GM19023 (cell line): ENCODE data around the gene FOXO3.
"Not testable (repeated sequence)": the region's sequence is repeated elsewhere in the genome, so short reads cannot be mapped to it uniquely, and the experiment has no call there.

Source experiments
- ATAC-seq: cut with Tn5 transposase; IDR thresholded peaks from one replicate; pipeline ENCODE4 v1.9.1; 2021; ENCODE audit warnings: mild to moderate bottlenecking, moderate library complexity; ENCODE audit not compliant: unreplicated experiment

The FOXO3 gene

DNA sequence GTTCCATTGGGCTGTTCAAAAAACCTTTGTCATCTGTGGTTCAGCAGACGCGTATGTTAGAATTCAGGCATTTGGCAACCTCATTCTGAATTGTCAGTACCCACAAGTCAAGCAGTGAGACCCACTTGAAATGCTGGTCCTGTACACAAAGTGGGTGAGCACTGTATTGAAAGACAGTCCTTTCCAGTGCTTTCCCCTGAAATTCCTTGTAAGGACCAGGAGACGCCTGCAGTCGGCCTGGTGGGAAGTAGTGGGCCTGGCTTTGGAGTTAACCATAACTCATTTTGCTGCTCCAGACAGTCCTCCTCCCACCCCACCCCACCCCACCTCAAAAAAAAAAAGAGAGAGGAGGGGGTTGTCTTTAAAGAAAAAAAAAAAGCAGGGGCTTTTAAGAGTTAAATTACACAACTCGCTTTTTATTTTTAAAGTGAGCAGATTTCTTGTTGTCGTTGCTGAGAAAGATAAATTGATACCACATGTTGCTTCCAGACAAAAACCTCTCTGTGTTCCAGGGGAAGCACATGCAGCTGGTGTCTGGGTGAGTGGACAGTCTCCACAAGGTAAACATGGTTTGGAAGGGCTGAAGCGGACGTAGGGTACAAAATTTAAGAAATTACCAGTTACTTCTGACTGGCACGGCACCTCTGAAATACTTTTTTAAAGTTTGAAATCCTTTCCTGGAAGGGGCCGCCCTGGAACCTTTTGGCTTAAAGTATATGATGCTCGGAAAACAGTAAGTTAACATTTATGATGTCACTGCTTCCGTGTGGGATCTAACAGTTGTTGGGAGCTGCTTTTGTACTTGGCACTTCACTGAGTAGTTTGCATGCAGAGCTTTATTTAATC, 95.3 kb downstream of the FOXO3 start:
- no peak for ATAC-seq

DNA sequence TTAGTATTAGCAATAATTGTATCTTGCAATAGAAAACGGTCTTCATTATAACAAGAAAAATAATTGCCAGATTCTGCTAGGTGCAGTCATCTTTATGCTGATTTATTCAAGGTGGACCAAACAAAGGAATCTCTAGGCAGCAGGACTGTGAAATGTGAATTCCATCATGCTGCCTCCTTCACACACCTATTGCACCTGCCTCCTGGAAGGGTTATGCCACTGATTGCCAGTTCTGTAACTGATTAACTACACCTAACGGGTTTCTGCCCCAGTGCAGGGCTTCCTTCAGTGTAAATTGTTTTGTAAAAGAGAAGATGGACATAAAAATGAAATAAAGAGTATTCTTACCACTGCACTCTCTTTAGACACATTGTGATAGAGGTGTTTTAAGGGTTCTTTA, 96.1 kb downstream of the FOXO3 start:
- ATAC-seq = no peak

DNA sequence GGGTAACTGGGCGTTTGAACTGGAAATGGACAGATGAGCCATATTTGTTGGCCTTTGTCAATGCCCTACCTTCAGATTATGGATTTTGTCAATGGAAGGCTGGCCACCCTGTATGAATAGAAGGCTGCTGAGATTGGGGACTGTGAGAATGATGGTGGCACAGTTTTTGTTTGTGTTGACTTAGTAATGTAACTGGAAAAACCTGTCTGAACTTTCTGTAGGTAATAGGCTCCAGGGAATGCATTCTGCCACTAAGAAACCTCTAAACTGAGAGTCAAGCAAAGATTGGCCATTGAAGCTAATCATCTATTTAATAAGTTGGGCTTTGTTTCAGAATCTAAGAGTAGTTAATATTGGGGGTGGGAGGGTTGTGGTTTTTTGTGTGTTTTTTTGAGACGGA, 97.5 kb downstream of the FOXO3 start:
- no peak for ATAC-seq

DNA sequence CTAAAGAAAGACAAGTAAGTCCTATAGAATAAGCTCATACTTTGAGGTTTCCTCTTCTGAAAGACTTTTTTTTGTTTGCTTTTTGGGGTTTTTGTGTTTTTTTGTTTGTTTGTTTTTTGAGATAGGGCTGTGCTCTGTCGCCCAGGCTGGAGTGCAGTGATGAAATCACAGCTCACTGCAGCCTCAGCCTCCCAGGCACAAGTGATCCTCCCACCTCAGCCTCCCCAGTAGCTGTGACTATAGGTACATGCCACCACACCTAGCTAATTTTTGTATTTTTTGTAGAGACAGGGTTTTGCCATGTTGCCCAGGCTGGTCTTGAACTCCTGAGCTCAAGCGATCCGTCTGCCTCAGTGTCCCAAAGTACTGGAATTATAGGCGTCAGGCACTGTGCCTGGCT, 98.1 kb downstream of the FOXO3 start:
- not testable (repeated sequence) for ATAC-seq

DNA sequence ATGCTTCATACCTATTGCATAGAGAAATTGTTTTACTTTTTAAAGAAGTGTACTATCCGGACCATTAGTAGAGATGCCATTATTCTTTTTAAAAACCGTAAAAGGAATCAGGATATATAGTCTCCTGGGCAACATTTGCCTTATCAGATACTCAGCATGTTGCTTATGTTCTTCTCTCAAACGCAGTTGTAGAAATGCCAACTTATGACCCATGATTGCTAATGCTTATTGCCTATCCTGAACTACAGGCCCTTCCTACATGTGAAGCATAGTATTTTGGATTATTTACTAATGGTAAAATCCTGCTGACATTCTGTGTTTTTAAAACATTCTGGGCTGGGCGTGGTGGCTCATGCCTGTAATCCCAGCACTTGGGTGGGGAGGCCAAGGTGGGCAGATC, 99.5 kb downstream of the FOXO3 start:
- no peak for ATAC-seq

DNA sequence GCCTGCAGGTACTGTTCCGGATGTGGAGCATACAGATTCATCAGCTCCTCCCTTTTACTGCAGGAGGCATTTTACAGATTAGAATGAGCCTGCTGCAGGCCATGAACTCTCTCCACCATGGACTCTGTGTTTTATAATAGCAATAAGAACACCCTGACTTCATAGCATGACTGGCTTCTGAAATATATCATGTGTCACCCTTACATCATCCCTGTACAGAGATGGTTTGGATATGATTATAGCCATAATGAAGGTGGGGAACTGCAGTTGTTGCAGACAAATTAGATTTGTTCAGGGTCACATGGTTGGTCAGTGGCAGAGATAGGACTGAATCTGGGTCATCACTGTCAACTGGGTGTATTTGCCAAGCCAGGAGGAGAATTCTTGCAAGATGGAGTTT, 100.7 kb downstream of the FOXO3 start:
- no peak for ATAC-seq

DNA sequence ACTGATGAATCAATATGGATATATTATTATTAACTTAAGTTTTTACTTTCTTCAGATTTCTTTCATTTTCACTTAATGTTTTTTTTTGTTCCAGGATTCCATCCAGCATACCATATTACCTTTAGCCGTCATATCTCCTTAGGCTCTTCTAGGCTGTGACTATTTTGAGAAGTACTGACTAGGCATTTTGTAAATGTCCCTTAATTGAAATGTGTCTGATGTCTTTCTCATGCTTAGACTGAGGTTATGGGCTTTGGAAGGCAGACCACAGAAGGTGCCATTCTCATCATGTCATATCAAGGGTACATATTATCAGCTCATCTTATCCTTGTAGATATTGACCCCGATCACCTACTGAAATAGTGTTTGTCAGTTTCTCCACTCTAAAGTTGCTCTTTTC, 101.3 kb downstream of the FOXO3 start:
- no peak for ATAC-seq

DNA sequence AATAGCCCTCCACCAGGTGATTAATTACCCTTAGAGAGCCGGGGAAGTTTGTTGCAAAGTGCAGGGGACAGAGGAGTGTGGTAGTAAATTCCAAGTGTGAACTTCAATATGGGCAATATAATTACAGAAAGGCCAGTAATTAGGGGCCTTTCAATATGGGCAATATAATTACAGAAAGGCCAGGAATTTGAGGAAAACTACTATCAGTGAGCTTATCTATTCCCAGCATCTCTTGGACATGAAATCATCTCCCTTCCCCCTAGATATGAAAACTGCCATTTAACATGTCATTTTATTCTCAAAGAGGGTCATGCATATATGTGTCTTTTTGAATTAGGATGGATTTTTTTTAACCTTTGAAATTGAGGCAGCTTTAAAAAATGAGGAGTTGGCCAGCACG, 102.0 kb downstream of the FOXO3 start:
- ATAC-seq = no peak

DNA sequence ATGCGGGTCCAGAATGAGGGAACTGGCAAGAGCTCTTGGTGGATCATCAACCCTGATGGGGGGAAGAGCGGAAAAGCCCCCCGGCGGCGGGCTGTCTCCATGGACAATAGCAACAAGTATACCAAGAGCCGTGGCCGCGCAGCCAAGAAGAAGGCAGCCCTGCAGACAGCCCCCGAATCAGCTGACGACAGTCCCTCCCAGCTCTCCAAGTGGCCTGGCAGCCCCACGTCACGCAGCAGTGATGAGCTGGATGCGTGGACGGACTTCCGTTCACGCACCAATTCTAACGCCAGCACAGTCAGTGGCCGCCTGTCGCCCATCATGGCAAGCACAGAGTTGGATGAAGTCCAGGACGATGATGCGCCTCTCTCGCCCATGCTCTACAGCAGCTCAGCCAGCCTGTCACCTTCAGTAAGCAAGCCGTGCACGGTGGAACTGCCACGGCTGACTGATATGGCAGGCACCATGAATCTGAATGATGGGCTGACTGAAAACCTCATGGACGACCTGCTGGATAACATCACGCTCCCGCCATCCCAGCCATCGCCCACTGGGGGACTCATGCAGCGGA, 102.9 kb downstream of the FOXO3 start:
- not testable (repeated sequence) for ATAC-seq

DNA sequence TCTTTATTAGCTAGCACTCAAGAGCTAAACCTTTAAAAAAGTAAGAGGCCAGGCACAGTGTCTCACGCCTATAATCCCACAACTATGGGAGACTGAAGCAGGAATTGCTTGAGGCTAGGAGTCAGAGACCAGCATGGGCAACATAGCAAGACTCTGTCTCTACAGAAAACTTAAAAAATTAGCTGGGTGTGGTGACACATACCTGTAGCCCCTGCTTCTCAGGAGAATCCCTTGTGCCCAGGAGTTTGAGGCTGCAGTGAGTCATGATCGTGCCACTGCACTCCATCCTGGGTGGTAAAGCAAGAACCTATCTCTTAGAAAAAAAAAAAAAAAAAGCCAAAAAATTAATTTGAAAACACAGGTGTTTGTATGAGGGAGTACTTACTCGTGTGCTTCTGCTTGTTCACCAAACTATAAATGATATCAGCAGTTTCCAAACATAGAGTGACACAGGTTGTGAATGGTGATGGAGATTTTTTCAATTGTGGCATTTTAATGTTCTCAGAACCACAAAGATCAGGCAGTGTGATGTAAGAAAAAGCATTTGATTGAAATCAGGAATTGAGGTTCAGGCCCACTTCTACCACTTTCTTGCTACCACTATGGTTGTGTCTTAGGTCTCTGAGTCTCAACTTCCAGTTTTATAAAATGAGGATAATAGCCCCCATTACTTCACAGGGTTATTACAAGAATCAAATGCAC, 104.9 kb downstream of the FOXO3 start:
- ATAC-seq = no peak

DNA sequence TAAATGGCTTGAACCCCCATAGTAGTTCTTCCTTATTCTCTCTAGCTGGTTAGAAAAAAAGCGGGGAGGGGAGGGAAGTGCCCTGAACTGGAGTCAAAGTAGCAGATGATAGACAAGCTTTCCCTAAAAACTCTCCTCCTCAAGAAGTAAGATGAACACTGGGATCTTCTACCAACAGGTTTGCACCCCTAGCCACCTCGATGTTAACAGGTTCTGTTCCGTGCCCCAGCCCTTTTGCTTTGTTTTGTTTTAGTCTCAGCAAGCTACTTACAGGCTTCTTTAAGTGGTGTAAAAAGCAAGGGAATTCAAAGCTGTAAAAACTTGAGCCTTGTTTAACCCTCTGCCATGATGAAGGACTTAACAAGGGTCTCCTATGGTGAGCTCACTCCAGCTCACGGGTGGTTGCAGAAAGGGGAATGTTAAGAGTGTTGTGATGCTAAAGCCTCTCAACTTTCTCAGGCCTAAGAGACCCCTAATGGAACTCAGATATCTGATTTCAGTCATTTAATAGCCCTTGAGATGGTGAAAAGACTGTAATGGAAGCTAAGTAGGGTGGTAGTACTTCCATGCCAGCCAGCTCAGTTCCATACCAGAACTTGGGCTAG, 106.0 kb downstream of the FOXO3 start:
- no peak for ATAC-seq

DNA sequence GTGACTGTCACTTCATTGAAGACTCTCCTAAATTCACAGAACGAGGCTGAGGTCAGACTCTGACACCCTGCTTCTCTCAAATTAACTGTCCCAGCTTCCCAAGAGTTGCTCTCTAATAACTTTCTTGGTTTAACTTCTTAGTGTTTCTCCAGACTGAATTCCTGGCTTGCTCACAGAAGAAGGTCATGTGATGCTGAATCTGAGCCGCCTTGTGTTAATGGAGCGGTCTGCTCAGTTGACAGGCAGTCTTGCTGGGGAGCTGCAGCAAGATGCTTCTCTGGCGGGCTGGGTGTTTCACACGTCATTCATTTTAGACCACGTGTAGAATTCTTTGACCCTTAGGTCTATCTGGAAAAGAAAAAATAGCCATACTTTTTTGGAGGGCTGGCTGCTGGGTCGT, 107.3 kb downstream of the FOXO3 start:
- no peak for ATAC-seq

DNA sequence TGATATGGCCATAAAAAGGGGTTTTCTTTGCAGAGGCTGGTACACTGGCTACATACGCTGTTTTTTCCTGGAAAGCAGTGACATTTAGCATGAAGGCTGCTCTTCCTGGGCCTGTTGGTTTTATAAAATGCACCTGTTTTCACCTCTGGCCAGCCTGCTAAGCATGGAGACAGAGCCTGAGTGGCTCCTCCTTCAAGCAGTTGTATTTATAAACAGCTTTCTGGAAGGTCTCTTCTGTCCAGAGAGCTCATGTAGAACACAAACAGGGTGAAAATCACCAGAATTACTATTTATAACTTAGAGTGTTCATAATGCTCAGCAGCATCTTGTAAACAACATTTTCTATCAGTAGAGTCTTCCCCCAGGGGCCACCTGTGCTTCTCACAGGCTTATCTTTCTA, 109.0 kb downstream of the FOXO3 start:
- ATAC-seq = no peak

DNA sequence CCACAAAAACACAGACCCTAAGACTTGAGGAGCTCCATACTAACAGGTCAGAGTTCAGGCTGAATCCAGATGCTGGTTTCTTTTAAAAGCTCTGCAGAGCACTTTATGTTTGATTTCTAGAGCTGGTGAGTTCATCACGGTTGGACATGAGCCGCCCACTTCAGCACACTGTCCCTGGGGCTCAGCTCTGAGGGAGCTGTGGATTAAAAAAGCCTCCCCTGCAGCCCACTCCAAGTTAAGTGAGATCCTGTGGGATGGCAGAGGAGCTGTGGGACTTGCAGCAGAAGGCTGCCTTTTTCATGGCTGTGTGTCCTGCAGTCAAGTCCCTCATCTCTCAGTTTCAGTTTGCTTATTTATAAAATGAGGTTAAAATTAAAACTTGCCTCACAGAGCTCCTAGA, 110.5 kb downstream of the FOXO3 start:
- no peak for ATAC-seq

DNA sequence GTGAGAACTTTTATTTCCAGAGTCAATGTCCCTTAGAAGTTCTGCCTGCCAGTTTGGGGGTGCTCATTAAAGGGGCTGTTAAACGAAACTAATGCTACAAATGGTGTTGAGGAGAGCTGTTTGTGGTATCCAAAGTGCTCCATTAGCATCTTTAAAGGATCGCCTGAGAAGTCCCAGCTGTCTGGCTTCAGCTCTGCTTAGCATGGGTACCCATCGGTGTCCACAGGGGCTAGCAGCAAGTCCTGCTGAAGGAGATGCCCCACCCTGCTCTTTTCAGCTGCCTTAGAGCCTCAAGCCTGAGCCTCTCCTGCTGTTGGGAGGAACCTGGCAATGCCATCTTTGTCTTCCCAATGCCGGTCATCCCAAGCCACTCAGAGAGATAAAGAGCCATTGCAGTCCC, 111.1 kb downstream of the FOXO3 start:
- no peak for ATAC-seq

DNA sequence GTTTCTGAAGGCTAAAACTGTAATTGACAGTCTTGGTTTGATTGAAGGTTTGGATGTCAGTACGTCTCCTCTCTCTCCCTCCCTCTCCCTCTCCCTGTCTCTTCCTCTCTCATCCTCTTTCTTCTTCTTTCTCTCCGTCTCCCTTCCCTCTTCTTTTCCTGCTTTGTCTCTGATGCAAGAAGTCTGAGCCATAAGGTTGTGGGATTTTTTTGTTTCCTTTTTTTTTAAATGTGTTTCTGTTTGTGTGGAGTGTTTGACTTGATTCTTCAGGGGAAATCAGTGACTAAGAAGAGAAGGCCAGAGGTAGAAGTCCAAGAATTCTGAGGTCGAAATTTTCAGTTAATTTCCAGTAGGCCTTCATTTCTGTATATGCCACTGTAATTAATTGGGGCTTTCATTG, 111.9 kb downstream of the FOXO3 start:
- ATAC-seq = no peak

DNA sequence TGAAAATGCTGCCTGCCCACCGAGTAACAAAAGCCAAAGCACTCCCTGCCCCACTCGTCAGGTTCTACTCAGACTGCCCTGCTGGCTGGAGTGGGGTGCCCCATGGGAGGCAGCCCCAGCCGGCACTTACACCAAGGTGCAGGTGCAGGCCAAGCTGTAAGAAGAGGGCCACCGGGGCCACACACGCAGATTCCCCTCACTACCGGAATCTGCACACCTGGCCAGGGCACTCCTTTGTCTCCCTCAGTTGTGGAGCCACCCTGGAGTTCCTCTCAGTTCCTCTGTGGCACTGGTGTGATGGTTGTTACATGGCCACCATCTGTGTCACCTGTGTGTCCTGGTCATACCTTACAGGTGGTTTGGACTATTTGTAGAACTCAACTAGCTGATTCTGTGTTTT, 112.4 kb downstream of the FOXO3 start:
- ATAC-seq = no peak

DNA sequence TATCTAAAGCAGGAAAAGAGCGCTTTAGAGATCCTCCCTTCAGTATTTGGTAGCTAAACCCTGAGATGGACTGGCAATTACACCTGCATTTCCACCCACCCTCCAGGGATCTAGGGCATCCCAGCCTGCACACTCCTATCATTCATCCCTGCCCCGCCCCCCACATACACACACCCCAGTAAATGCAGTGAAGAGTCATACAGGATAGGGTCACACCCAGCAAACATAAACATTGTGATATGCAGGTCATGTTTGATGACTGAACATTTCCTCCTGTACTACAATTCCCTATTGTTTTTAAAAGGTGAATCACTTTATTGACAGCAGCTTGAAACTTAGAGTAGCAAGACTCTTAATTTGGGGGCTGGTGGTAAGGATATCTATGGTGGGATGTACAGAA, 112.9 kb downstream of the FOXO3 start:
- ATAC-seq = no peak

DNA sequence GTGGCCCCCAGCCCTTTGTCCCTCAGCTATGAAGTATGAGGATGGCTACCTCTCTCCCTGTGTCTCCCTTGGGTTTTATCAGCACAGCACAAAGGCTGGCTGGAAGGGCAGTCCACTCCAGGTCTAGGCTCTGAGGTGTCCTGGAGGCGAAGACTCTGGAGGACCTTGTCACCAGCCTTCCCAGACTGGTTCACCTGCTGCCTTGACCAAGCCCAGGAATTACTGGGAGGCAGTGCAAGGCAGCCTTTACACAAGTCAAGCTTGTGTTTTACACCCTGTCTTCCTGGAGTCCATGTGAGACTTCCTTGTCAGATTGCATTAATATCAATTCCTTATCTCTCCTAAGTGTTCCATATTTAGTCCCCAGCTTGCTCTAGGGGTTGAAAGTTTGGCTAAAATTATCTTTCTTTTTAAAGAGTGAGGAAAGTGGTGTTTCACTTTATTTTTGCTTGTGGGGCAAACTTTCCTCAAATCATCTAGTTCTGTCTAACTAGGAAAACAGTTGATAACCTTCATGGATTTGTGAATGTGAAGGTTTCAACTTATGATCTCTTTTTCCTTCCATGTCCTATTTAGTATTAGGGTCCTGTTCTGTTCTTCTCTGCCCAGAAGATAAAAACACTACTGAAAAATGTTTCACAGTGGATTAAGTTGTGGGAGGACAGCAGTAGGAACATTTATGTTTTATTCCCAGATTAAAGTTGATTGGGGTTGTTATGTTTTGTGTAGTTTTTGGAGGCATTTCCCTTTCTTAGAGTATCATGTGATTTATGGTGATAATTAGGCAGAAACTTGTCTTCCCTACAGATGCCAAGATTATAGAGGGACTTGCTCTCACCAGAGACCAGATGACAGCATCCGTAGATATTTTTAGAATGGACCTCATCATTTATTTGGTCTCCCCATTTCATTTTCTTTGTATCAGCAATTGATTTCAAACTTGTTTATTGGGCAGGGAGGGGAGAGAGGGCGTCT, 114.8 kb downstream of the FOXO3 start:
- ATAC-seq = no peak

DNA sequence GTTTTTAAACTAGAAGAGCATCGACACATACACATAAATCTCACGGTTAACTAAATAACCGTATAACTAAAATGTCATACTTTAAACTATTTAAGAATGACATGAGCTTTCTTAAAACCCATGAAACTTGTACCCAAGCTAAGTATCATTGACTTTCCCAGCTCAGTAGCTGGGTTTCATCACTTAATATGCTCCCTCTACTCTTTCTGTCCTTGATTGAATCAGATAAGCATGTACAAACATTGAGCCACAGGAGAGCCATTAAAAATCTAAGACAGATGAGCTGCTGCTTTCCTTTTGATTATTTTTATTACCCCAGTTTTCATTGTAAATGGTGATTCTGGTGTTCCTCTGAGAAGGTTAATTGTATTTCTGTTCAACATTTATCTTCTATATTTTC, 115.8 kb downstream of the FOXO3 start:
- no peak for ATAC-seq

DNA sequence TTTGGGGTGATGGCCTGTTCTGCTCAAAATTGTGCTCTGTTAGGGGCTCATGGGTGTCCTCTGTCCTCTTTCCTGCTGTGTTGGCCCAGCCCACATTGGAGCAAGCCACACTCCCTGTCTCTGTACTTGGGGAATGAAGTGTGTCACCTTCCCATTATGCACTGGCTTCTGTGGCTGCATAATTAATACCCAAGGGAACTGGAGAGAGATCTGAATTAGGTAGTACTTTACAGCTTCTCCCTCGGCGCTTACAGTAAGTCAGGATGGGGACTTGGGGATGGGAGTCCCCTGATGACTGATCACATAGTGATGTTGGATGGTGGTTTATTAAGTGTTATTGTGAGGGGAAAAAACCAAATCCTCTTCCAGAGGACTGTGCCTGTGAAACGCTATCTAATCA, 116.6 kb downstream of the FOXO3 start:
- ATAC-seq = no peak
